ENCODE results near the gene FGF18. TPM values are rescaled to one million over a fixed set of nuclear protein-coding genes. Genes with fewer than 3 reads are reported as not detected.

The FGF18 gene
- total RNA-seq, 1 donor: 0.54 TPM

- TF ChIP-seq CTCF (IDR thresholded peaks at IDR 0.05; ENCODE audit: insufficient read depth, low read length): no peak
- peak; percentile 88 for DNase-seq (ENCODE audit: low read depth)
- no peak overlapping the region for H3K4me3 ChIP-seq (ENCODE audit: low read depth, low read length)
These were observed 26.4 kb downstream of the FGF18 start for GRCh38 chr5:171445644-171446516.

GRCh38 chr5:171447226-171447625 is 27.8 kb downstream of the FGF18 start:
- H3K4me3 ChIP-seq (ENCODE audit: low read depth, low read length): no peak overlapping the region
- DNase-seq (ENCODE audit: low read depth): no peak

GRCh38 chr5:171449426-171449825 is 30.0 kb downstream of the FGF18 start:
- no peak for TF ChIP-seq CTCF (IDR thresholded peaks at IDR 0.05; ENCODE audit: insufficient read depth, low read length)
- no peak overlapping the region for H3K4me3 ChIP-seq (ENCODE audit: low read depth, low read length)
- no peak for DNase-seq (ENCODE audit: low read depth)

More at GRCh38 chr5:171447226-171447625, 27.8 kb downstream of the FGF18 start:
- no peak for TF ChIP-seq CTCF (IDR thresholded peaks at IDR 0.05; ENCODE audit: insufficient read depth, low read length)

- TF ChIP-seq CTCF (IDR thresholded peaks at IDR 0.05; ENCODE audit: insufficient read depth, low read length): no peak
- DNase-seq (ENCODE audit: low read depth): peak; percentile 79
- H3K4me3 ChIP-seq (ENCODE audit: low read depth, low read length): peak overlapping the region; percentile 57
These were observed 31.2 kb downstream of the FGF18 start for GRCh38 chr5:171450423-171451331.

GRCh38 chr5:171451421-171451820 is 32.0 kb downstream of the FGF18 start:
- DNase-seq (ENCODE audit: low read depth): no peak
- TF ChIP-seq CTCF (IDR thresholded peaks at IDR 0.05; ENCODE audit: insufficient read depth, low read length): no peak
- H3K4me3 ChIP-seq (ENCODE audit: low read depth, low read length): no peak overlapping the region

GRCh38 chr5:171453056-171453725 is 33.7 kb downstream of the FGF18 start:
- H3K4me3 ChIP-seq (ENCODE audit: low read depth, low read length): no peak overlapping the region
- no peak for DNase-seq (ENCODE audit: low read depth)
- TF ChIP-seq CTCF (IDR thresholded peaks at IDR 0.05; ENCODE audit: insufficient read depth, low read length): peak; percentile 8

Measured in fibroblast of the aortic adventitia (primary cell).